Loucy (cell line): Measurements from ENCODE around the gene PKD1L1.

Source experiments
- CTCF ChIP-seq: fragments of 200-600 bp; sonication (generic); conservative IDR thresholded peaks from 2 replicates; pipeline ENCODE4 v1.5.1; 2014; ENCODE audit warnings: mild to moderate bottlenecking, antibody characterized with exemption, low read length
- EZH2phosphoT487 ChIP-seq: fragments of 200-600 bp; IDR thresholded peaks from 2 replicates; pipeline ENCODE4 v1.6.1; 2018; ENCODE audit warnings: antibody characterized with exemption, mild to moderate bottlenecking, moderate library complexity, borderline replicate concordance

- TF ChIP-seq CTCF: no peak
- no peak for TF ChIP-seq EZH2phosphoT487
Observed at GRCh38 chr7:47979832-47980181, 31.5 kb upstream of the PKD1L1 start.
